Transverse colon (tissue), 4 donors: Measurements from ENCODE around the gene CARMIL1. TPM values are rescaled to one million over a fixed set of nuclear protein-coding genes. Genes with fewer than 3 reads are reported as not detected.
A peak's percentile ranks its signal among the peaks of the same experiment; 100 is the strongest.

ENCODE experiments used
- DNase-seq: peaks from one replicate; pipeline ENCODE4 v3.0.0-alpha.2; 2019
- H3K27ac ChIP-seq, 4 donors: fragments of 200-600 bp; sonication (generic); 2 replicates each; pipeline ENCODE4 v1.5.1; 2016 to 2018; ENCODE audit warnings: inconsistent platforms in 4 of 4
- H3K27me3 ChIP-seq: fragments of 200-600 bp; sonication (generic); 2 replicates; pipeline ENCODE4 v1.5.1; 2017; ENCODE audit warnings: inconsistent platforms
- H3K36me3 ChIP-seq, 4 donors: fragments of 200-600 bp; sonication (generic); 2 replicates each; pipeline ENCODE4 v1.5.1; 2017 to 2019; ENCODE audit warnings: inconsistent platforms in 4 of 4
- H3K4me1 ChIP-seq, 4 donors: fragments of 200-600 bp; sonication (generic); 2 replicates each; pipeline ENCODE4 v1.5.1; 2017 to 2020; ENCODE audit warnings: inconsistent platforms in 4 of 4
- H3K4me3 ChIP-seq, 4 donors: fragments of 200-600 bp; sonication (generic); 1 replicate in 1 of 4; 2 replicates in 3 of 4; pipeline versions ENCODE4 v1.5.1 to v1.6.1; 2017 to 2019; ENCODE audit warnings: inconsistent platforms in 4 of 4
- H3K9me3 ChIP-seq, 2 donors: fragments of 200-600 bp; sonication (generic); 2 replicates each; pipeline ENCODE4 v1.5.1; 2017 to 2019; ENCODE audit warnings: inconsistent platforms in 2 of 2
- EP300 ChIP-seq: sonication (generic); formaldehyde crosslinking; IDR thresholded peaks from one replicate; pipeline ENCODE4 v1.6.1; 2017; ENCODE audit warnings: antibody characterized with exemption, low read depth
- POLR2A ChIP-seq: fragments of 450-650 bp; IDR thresholded peaks from one replicate; pipeline ENCODE4 v1.6.1; 2016; ENCODE audit warnings: antibody characterized with exemption, mild to moderate bottlenecking, moderate library complexity
- POLR2AphosphoS5 ChIP-seq, 3 donors: sonication (generic); formaldehyde crosslinking; IDR thresholded peaks; one replicate each; pipeline ENCODE4 v1.6.1; 2016; ENCODE audit warnings: antibody characterized with exemption in 3 of 3
- WGBS, 2 donors: methylation state at CpG; one replicate each; pipeline ENCODE4 v1.1.5; 2018; ENCODE audit warnings: low coverage in 1 of 2; 5-methylcytosine and 5-hydroxymethylcytosine counted together
- in situ Hi-C, 4 donors: fragments of 200-750 bp; cut with MboI; loops; one replicate each; pipeline versions ENCODE4 v1.15.0 to v1.15.1; 2017; ENCODE audit warnings: low sequenced_read_pairs in 3 of 4, low pct_ligation_motif_present in 1 of 4, low pct_unique_long_range_greater_than_20kb in 1 of 4
- intact Hi-C: fragments of 100-400 bp; cut with DNase I; formaldehyde crosslinking; loops from one replicate; pipeline ENCODE4 v1.15.1; 2023; ENCODE audit warnings: low total_unique reads
- total RNA-seq, 4 donors: library from RNA; depleted of rRNA; stranded (reverse); fragments of >200 nt; gene quantifications; one replicate each; pipeline ENCODE4 v1.1.0, GENCODE V29; 2016
- TF ChIP-seq, protein P1 (sequence below), 5 experiments: fragments of 200-600 bp in 3 of 5; fragments of 450-650 bp in 2 of 5; sonication (generic) in 3 of 5; IDR thresholded peaks; 1 replicate in 2 of 5; 2 replicates in 3 of 5; pipeline ENCODE4 v1.5.1; 2016 to 2017; ENCODE audit warnings: antibody characterized with exemption in 5 of 5, inconsistent platforms in 3 of 5, mild to moderate bottlenecking in 2 of 5, moderate library complexity in 1 of 5

Gene CARMIL1
- total RNA-seq, 4 donors from 2014 or later = 25.1 to 93.5 (median 61.0) TPM

DNA sequence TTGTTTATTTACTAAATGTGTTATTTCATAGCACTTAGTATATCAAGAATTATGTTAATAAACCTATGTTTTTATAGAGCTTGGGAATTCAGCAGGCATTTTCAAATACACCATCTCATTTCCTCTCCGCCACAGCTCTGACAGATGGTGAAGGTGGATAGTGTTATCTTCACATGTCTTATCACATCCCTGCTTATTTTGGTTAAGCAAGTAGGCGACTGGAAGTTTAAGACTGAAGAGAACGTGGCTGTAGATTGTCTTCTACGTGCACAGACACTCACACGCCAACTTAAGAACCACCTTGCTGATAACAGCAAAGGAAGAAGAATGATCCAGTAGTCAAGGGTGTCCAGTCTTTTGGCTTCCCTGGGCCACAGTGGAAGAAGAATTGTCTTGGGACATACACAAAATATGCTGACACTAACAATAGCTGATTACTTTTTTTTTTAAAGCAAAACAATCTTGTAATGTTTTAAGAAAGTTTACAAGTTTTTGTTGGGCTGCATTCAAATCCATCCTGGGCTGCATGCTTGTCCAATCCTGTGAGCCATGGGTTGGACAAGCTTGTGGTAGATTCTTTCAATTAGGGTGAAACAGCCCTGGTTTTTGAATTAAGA is 329.5 kb downstream of the CARMIL1 start:
- H3K27ac ChIP-seq = no peak overlapping the region
- peaks cover 0 to 18% (median 0%) of the 10 kb centered on the region in 4 donors for H3K4me1 ChIP-seq
- no peak for DNase-seq
- intact Hi-C loops (loop anchor here (10.0 kb wide), 1 partner anchor 334 kb away; the partner anchor contains the start of gene CARMIL1), in situ Hi-C loops (no loop called here)
- no peaks in the 10 kb centered on the region for H3K27me3 ChIP-seq
- TF ChIP-seq POLR2A (no peak), POLR2AphosphoS5 (IDR thresholded peaks at IDR 0.05) (no peak), EP300 (no peak)
- TF ChIP-seq, protein P1, sequence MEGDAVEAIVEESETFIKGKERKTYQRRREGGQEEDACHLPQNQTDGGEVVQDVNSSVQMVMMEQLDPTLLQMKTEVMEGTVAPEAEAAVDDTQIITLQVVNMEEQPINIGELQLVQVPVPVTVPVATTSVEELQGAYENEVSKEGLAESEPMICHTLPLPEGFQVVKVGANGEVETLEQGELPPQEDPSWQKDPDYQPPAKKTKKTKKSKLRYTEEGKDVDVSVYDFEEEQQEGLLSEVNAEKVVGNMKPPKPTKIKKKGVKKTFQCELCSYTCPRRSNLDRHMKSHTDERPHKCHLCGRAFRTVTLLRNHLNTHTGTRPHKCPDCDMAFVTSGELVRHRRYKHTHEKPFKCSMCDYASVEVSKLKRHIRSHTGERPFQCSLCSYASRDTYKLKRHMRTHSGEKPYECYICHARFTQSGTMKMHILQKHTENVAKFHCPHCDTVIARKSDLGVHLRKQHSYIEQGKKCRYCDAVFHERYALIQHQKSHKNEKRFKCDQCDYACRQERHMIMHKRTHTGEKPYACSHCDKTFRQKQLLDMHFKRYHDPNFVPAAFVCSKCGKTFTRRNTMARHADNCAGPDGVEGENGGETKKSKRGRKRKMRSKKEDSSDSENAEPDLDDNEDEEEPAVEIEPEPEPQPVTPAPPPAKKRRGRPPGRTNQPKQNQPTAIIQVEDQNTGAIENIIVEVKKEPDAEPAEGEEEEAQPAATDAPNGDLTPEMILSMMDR (IDR thresholded peaks at IDR 0.05) = no peak
- H3K36me3 ChIP-seq = peaks cover 0 to 14% (median 0%) of the 10 kb centered on the region in 4 donors
- 93 to 94% methylated on average over 5 of the region's 5 CpGs for WGBS, 2 donors
- no peaks in the 10 kb centered on the region for H3K9me3 ChIP-seq
- H3K4me3 ChIP-seq = no peak overlapping the region

DNA sequence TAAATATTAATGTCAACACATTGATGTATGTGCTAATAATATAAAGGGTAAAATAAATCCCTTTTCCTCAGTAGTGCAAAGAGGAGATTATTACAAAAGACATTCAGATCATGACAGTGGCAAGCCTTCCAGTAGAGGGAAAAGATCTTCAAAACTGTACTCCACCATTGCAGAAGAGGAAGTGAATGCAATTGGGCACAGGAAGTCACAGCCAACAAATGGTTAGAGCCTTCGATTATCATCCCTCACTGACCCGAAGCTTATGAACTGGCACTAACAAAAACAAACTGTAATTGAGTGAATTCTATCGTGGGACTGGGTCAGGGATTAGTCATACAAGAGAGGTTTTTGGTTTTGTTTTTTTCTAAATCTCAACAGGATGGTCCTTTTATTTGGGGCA is 333.5 kb downstream of the CARMIL1 start:
- DNase-seq = no peak
- no peak overlapping the region for H3K27ac ChIP-seq
- in situ Hi-C loops = no loop called here
- H3K4me3 ChIP-seq = no peak overlapping the region
- peaks cover 0 to 26% (median 0%) of the 10 kb centered on the region in 4 donors for H3K4me1 ChIP-seq
- 60 to 61% methylated on average over 3 of the region's 3 CpGs for WGBS, 2 donors
- H3K27me3 ChIP-seq = no peaks in the 10 kb centered on the region
- intact Hi-C loops = no loop called here
- peaks cover 0 to 14% (median 0%) of the 10 kb centered on the region in 4 donors for H3K36me3 ChIP-seq
- H3K9me3 ChIP-seq = no peaks in the 10 kb centered on the region
- TF ChIP-seq, protein P1 (IDR thresholded peaks at IDR 0.05) = no peak

DNA sequence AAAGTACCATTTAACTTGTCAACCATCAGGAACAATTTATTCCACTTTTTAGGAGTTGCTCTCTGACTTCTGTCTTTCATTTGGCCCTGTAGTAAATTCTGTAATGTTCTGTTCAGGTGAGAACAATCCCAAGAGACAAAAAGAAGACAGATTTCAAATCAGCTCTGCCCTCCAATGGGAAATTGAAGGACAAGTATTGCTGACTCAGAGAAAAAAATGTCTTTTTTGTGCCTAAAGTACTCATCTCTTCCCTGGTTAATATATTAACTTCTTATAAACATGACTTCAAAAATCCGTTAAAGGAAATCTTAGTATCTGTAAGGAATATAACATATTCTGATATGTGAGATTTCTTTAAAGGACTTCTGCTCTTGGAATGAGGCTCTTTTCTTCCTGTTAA is 334.2 kb downstream of the CARMIL1 start:
- in situ Hi-C loops (no loop called here), intact Hi-C loops (no loop called here)
- H3K27me3 ChIP-seq = no peaks in the 10 kb centered on the region
- peak overlapping the region in 3 of 4 donors; percentile 7 to 44 (median 11) for H3K27ac ChIP-seq
- peaks cover 0 to 18% (median 0%) of the 10 kb centered on the region in 4 donors for H3K4me1 ChIP-seq
- no peak overlapping the region for H3K4me3 ChIP-seq
- no peaks in the 10 kb centered on the region for H3K9me3 ChIP-seq
- peaks cover 0 to 14% (median 0%) of the 10 kb centered on the region in 4 donors for H3K36me3 ChIP-seq
- 58 to 67% methylated on average over 1 of the region's 1 CpG for WGBS, 2 donors
- TF ChIP-seq POLR2AphosphoS5 (IDR thresholded peaks at IDR 0.05) = no peak
- TF ChIP-seq EP300 = no peak
- TF ChIP-seq, protein P1 (IDR thresholded peaks at IDR 0.05) = no peak
- TF ChIP-seq POLR2A = no peak
- no peak for DNase-seq

DNA sequence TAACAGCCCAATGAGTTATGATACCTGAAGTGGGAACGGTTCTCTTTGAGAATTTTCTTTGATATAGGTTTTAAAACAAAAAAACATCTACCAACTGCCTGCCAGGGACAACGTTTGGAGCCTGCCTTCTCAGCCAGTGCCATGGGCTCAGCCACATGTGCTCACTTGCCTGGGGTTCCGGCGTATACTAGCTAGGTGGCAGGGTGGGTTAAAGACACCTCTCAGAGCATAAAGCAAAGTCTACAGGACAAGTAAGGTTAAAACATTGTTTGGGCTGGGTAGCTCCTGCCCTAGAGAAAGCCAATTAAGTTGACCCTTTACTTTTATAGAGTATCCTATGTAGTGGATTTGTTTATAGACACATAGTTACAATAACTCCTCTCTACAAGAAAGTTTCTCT is 334.9 kb downstream of the CARMIL1 start:
- Histone ChIP-seq H3K9me3 (no peaks in the 10 kb centered on the region), H3K4me3 (no peak overlapping the region), H3K36me3 (peaks cover 0 to 14% (median 0%) of the 10 kb centered on the region in 4 donors), H3K27ac (peak overlapping the region in 3 of 4 donors; percentile 7 to 44 (median 11)), H3K27me3 (no peaks in the 10 kb centered on the region), H3K4me1 (peaks cover 0 to 17% (median 0%) of the 10 kb centered on the region in 4 donors)
- intact Hi-C loops = no loop called here
- WGBS, 2 donors = 45 to 69% methylated on average over 4 of the region's 4 CpGs
- in situ Hi-C loops = no loop called here
- DNase-seq = peak; percentile 33
- TF ChIP-seq, protein P1 (IDR thresholded peaks at IDR 0.05) = no peak
- TF ChIP-seq POLR2AphosphoS5 (IDR thresholded peaks at IDR 0.05) = no peak
- TF ChIP-seq EP300 = no peak
- TF ChIP-seq POLR2A = no peak
